ENCODE results near the gene A2M. TPM values are rescaled to one million over a fixed set of nuclear protein-coding genes. Genes with fewer than 3 reads are reported as not detected.

Gene A2M
- total and polyA plus RNA-seq, 10 of the 15 experiments (the other 5 are each of a cell fraction or from before 2014, with no cell fraction given), result 0.03 to 3.5 (median 0.20) TPM; not detected in 5

DNA sequence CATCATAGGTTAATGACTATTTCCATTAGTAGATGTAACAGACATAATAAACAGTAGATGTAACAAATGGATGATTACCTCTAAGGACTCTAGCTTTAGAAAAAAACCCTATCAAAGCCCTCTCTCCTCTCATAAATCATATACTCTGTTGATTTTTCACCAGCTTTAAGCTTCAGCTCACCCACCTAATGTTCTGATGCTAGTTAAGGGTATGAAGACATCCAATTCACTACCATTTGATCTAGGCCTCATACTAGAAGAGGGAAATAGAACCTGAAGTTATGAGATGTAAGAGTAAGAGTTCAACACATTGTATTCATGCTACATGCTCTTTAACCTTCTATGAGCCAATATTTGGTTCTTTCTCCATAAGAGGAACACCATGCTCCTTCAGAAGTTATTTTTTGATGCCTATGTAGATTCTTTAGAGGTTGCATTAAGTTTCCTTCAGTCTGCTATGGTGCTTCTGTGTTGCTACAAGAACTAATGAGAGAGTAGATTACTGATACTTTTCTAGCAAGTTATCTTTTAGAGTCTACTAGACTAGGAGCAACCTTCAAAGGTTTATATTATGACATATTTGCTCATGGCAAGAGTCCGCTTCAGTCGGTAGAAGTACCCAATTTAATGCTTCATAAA, 16.0 kb downstream of the A2M start (continued):
- TF ChIP-seq IRF5 (IDR thresholded peaks at IDR 0.05; ENCODE audit: borderline replicate concordance) (no peak), MEF2A (IDR thresholded peaks at IDR 0.05; ENCODE audit: insufficient read depth, low read depth, low read length) (no peak), POU2F2 (IDR thresholded peaks at IDR 0.05; ENCODE audit: borderline replicate concordance, low read depth, low read length) (no peak), NFIC (IDR thresholded peaks at IDR 0.05; ENCODE audit: low read depth, low read length) (no peak), WRNIP1 (IDR thresholded peaks at IDR 0.05; ENCODE audit: borderline replicate concordance, low read depth, low read length) (no peak), LARP7 (IDR thresholded peaks at IDR 0.05) (no peak), PML (IDR thresholded peaks at IDR 0.05; ENCODE audit: low read length) (no peak), SRF (IDR thresholded peaks at IDR 0.05; ENCODE audit: low read depth in 2 of 2, low read length in 2 of 2) (no peak), CHD2 (IDR thresholded peaks at IDR 0.05; ENCODE audit: borderline replicate concordance, low read depth, low read length) (no peak), NR2C2 (IDR thresholded peaks at IDR 0.05; ENCODE audit: borderline replicate concordance, control insufficient read depth, insufficient read length, low read depth) (no peak)

- BruUV-seq (replicated peaks), result no TSS peak
- ChIA-PET CTCF (no interaction called here), POLR2A (no interaction called here), SMC1A (ENCODE audit: uncharacterized antibody, unreplicated experiment) (interaction anchor here (0.8 kb wide), 1 partner anchor 15 kb away, joined by 3 read pairs; no protein-coding TSS in a partner anchor), RAD21 (ENCODE audit: unreplicated experiment) (no interaction called here)
- Histone ChIP-seq H3K4me3 (no peak overlapping the region), H3K36me3 (ENCODE audit: control insufficient read depth in 2 of 2, insufficient read depth in 2 of 2, low read length in 1 of 2) (no peaks in the 10 kb centered on the region), H3K27ac (ENCODE audit: control insufficient read depth, insufficient read depth) (no peak overlapping the region), H3K4me2 (ENCODE audit: control insufficient read depth, insufficient read depth) (no peak overlapping the region), H3K9me3 (replicated peaks; ENCODE audit: control insufficient read depth, insufficient read depth, low read length) (no peaks in the 10 kb centered on the region), H3K4me1 (ENCODE audit: control insufficient read depth, insufficient read depth, low read length) (no peaks in the 10 kb centered on the region), H2AFZ (ENCODE audit: control insufficient read depth, low read depth, low read length) (no peak overlapping the region), H3K79me2 (ENCODE audit: control insufficient read depth, insufficient read depth, low read length) (no peaks in the 10 kb centered on the region), H4K20me1 (ENCODE audit: control insufficient read depth, insufficient read depth) (no peaks in the 10 kb centered on the region), H3K27me3 (replicated peaks in 1 of 2; ENCODE audit: control insufficient read depth in 2 of 2, insufficient read depth in 2 of 2, low read length in 1 of 2) (no peaks in the 10 kb centered on the region; a peak in 1 of 4 replicates), H3K9ac (ENCODE audit: control insufficient read depth, insufficient read depth, low read length) (no peak overlapping the region)
- 54% methylated on average over 14 of the region's 14 CpGs for WGBS (ENCODE audit: insufficient coverage, insufficient replicate concordance, low lambda C conversion rate, missing lambda C conversion rate)
- in situ Hi-C loops (cut with MboI) (no loop called here), intact Hi-C loops (cut with micrococcal nuclease; ENCODE audit: unreplicated experiment) (no loop called here)
- ATAC-seq, result no peak
- FAIRE-seq, result no peak
- no peak for DNase-seq (ENCODE audit: low read depth, low spot score)
- TF ChIP-seq PBX3 (IDR thresholded peaks at IDR 0.05; ENCODE audit: insufficient replicate concordance, low read depth, low read length), result no peak
- TF ChIP-seq SRF (IDR thresholded peaks at IDR 0.05; ENCODE audit: low read depth in 2 of 2, low read length in 2 of 2), result no peak
- no peak for TF ChIP-seq BHLHE40 (IDR thresholded peaks at IDR 0.05; ENCODE audit: borderline replicate concordance in 1 of 2, low read depth in 2 of 2, low read length in 1 of 2)
- no peak for TF ChIP-seq POLR2AphosphoS5 (IDR thresholded peaks at IDR 0.05; ENCODE audit: low read length)
- TF ChIP-seq SIN3A (IDR thresholded peaks at IDR 0.05; ENCODE audit: low read depth, low read length), result no peak
- no peak for TF ChIP-seq ATF2 (IDR thresholded peaks at IDR 0.05; ENCODE audit: low read length)
- no peak for TF ChIP-seq EGR1 (IDR thresholded peaks at IDR 0.05; ENCODE audit: borderline replicate concordance in 1 of 2, low read depth in 2 of 2, low read length in 2 of 2)
- no peak for TF ChIP-seq MTA3 (IDR thresholded peaks at IDR 0.05; ENCODE audit: borderline replicate concordance, low read length)
These were observed 17.2 kb downstream of the A2M start for GRCh38 chr12:9098463-9099026.
